Smooth muscle cell of the brain vasculature (primary cell): ENCODE results near the gene DRD5.

Source experiments
- DNase-seq: peaks from one replicate; pipeline ENCODE4 v3.0.0-alpha.2; 2012; ENCODE audit warnings: low read depth, low spot score

The DRD5 gene

GRCh38 chr4:9816285-9816684 is 34.9 kb downstream of the DRD5 start:
- no peak for DNase-seq

GRCh38 chr4:9820343-9820742 is 38.9 kb downstream of the DRD5 start:
- DNase-seq: no peak

- DNase-seq: no peak
These were observed 43.6 kb downstream of the DRD5 start for GRCh38 chr4:9825049-9825448.

- no peak for DNase-seq
These were observed 45.1 kb downstream of the DRD5 start for GRCh38 chr4:9826551-9826950.

- DNase-seq: no peak
These were observed 51.2 kb downstream of the DRD5 start for GRCh38 chr4:9832640-9833039.

- DNase-seq: no peak
These were observed 52.0 kb downstream of the DRD5 start for GRCh38 chr4:9833421-9833820.
